Hepatocyte (in vitro differentiated cells): ENCODE results near the gene PER2.

ENCODE experiments used
- EZH2phosphoT487 ChIP-seq: fragments of 200-600 bp; sonication (generic); IDR thresholded peaks from one replicate; pipeline ENCODE4 v1.6.1; 2018; ENCODE audit warnings: antibody characterized with exemption, mild to moderate bottlenecking, low read depth, moderate library complexity; ENCODE audit not compliant: unreplicated experiment, severe bottlenecking
- TF ChIP-seq, protein P1 (sequence below): fragments of 200-600 bp; sonication (generic); IDR thresholded peaks from 2 replicates; pipeline ENCODE4 v1.5.1; 2016; ENCODE audit warnings: antibody characterized with exemption, mild to moderate bottlenecking; ENCODE audit not compliant: poor library complexity

DNA sequence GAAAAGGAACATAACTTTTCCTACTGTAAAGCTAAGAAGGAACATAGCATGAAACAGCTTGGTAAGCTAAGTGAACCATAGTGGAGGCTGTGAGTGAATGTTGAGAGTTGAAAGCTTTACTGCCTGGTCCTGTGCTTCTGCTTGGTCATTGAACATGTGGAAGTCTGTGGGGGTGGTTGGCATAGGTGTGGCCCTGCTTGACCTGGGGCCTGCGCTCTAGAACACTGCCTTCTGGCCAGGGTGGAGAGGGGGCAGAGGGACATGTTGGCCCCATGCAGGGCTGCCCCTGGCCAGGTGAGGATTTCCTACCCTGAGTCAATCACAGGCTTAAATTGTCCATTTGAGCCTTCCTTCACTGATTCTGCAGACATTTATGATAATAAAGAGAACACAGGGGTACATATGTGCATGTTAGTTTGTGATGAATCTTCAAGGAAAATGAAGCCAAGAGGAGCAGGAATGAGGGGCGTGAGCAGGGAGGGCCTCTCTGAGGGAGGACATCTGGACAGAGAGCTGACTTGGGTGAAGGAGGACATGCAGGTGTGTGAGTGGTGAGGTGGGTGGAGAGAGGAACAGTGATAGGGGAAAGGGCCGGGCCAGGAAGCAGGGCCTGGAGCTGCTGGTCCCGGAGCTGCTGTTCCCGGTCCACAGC, 48.5 kb upstream of the PER2 start:
- TF ChIP-seq, protein P1, sequence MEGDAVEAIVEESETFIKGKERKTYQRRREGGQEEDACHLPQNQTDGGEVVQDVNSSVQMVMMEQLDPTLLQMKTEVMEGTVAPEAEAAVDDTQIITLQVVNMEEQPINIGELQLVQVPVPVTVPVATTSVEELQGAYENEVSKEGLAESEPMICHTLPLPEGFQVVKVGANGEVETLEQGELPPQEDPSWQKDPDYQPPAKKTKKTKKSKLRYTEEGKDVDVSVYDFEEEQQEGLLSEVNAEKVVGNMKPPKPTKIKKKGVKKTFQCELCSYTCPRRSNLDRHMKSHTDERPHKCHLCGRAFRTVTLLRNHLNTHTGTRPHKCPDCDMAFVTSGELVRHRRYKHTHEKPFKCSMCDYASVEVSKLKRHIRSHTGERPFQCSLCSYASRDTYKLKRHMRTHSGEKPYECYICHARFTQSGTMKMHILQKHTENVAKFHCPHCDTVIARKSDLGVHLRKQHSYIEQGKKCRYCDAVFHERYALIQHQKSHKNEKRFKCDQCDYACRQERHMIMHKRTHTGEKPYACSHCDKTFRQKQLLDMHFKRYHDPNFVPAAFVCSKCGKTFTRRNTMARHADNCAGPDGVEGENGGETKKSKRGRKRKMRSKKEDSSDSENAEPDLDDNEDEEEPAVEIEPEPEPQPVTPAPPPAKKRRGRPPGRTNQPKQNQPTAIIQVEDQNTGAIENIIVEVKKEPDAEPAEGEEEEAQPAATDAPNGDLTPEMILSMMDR = no peak
- TF ChIP-seq EZH2phosphoT487 = no peak
